SKM-1 (cell line): Measurements from ENCODE around the gene INPP5E.
"Not testable (repeated sequence)": the region's sequence is repeated elsewhere in the genome, so short reads cannot be mapped to it uniquely, and the experiment has no call there.

Source experiments
- DNase-seq: peaks from one replicate; lab custom pipeline; 2025; ENCODE audit not compliant: unreplicated experiment; lab: John Stamatoyannopoulos, UW

The INPP5E gene

DNA sequence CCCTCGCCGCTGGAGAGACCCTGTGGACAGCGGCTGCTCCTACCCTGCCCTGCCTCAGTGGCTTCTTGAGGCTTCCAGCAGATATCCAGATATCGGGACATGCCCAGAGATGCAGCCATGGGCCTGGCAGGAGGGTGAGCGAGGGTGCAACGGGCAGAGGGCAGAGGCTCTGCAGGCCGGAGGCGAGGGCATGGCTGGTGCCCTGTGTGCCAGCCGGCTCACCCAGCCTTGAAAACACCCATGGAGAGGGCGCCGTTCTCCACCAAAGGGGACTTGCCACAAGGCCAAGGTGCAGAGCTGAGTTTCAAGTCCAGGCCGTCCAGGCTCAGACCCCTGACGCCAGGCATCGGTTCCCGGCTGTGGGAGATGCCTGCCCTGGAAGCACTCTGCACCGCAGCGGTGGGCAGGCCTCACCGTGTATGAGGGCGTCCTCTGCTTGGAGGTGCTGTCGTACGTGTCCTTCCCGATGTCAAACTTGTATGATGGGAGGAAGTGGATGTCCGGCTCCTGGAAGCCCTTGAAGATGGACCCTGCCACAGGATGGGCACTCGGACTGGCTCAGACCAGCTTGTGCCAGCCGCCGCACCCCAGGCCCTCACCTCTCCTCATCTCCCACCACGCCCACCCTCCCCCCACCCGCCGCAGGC lies 8.9 kb downstream of the INPP5E start:
- no peak for DNase-seq

DNA sequence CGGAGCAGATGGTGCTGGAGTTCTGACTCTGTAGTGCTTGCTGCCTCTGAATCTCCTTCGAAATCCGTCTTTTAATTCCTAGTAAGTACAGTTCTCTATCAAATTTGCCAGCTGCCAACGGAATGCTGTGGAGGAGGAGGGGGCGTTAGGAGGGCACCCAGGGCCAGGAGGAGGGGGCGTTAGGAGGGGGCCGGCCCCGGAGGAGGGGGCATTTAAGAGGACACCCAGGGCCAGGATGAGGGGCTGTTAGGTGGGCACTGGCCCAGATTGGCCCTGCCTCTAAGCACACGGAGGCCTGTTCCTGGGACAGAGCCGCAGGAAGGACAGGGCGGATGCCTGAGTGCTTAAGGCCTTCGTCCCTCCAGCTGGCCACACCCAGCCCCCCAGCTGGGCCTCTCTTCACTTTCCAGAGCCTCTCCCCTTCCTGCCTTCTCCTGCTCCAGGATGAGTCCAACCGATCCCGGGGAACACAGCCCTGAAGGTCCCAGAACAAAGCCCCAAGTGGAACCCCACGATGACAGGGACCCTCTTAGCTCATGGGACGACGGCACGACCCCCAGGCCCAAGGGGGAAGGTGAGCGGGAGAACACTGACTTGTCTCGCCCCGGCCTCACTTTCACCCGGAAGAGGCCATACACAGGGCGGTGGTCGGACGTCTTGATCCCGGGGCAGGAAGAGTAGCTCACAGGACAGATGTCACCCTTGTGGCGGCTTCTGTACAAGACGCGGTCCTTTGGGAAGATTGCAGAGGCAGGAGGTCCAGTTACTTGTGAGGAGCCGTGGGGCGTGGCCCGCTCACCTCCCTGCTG lies 9.8 kb downstream of the INPP5E start:
- DNase-seq, result no peak

DNA sequence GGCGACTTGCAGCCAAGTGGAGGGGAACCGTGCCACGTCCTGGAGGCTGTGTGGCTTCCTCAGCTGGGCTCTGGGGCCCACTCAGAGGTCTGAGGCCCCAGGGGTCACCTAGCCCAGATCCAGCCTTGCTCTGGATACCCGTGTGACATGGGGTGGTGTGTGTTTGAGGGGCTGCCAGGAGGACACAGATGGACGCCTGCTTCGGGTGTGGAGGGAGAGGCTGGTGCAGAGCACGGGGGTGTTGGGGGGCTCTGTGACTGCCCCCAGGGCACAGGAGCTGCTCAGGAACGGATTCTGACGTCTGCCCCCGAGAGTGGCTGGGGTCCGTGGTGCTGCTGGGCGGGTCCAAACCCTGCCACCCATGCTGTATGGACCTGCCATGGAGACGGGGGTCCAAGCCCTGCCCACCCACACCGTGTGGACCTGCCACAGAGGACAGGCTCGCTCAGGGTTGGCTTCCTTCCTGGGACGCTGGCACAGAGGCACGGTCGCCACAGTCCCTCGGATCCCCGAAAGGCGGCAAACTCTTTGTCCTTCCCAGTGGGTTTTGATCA lies 10.5 kb downstream of the INPP5E start:
- no peak for DNase-seq

DNA sequence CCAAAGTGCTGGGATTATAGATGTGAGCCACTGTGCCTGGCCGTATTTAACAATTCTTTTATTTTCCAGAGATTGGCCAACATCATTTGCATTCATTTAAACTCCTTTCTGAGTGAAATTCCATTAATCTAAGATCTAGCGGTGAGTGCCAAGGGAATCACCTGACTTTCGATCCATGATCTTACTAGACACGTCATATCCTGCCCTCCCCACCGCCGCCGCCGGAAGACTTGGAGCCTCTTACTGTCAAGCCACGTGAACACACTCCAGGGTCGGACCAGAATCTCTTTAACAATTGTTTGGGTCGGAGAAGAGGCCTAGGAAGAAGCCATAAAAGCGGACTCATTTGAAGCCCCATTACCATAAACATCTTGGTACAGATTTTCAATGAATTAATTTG lies 12.9 kb downstream of the INPP5E start:
- no peak for DNase-seq

DNA sequence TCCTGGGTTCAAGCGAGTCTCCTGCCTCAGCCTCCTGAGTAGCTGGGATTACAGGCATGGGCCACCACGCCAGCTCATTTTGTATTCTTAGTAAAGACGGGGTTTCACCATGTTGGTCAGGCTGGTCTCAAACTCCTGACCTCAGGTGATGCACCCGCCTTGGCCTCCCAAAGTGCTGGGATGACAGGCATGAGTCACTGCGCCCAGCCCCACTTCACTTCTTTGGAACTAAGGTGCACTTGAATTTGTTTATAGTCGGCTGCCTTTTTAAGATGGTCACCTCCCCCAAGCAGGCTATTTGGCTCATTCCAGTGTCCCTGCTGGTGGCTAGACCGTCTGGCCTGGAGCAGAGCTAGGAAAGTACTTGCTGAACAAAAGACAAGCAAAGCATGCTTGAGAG lies 14.3 kb downstream of the INPP5E start:
- DNase-seq, result not testable (repeated sequence)

DNA sequence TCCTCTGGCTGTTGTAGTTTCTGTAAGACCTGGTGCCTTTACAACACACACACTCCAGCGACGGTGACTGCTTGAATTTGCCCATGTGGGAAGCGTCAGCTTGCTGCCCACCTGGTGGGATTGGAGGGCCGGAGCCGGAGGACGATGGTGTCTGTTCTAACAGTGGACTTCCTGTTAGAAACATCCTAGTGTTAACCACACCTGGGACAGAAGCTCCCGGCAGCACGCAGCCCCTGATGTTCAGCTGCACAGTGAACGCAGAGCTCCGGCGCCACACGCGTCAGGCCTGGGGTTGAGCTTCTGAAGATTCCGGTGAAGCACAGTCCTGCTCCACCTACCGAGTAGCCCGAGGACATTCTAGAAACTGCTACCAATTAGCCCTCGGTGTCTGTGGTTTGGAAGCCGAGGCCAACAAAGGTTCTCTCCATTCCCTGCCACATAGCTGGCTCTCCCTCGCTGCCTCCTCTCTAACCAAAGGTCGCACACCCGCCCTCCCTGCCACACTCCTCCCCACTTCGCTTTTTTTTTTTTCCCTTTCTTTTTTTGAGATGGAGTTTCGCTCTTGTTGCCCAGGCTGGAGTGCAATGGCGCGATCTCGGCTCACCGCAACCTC lies 14.8 kb downstream of the INPP5E start:
- no peak for DNase-seq

DNA sequence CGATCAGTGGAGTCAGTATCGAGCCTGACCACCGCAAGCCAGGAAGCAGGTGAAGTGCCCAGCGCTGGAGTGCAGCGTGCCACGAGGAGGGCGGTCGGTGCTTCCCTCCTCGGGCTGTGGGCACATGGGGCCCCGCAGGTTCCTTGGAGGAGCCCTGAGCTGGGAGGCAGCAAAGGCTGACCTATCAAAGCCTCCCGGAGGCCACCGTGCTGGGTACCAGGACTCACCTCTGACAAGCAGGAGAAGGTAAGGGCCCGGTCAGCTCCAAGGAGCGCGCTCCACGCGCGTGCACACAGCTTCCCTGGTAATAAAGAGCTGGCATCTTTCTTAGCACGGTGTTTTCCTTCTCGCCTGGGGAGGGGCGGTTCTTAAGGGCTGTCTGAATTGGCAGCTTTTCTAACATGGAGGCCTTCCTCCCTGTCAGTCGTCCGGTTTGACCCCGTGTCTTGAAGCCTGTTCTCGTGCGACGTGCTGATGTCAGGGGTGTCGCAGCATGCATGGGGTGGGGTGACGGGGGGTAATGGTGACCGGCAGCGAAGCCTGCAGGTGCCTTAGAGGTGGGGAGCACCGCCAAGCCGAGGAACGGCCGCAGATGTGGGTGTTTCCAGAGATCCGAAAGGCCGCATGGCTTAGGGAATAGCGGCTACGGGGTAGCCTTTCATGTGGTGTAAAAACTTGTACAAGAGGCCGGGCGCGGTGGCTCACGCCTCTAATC lies 16.1 kb downstream of the INPP5E start:
- DNase-seq, result no peak

DNA sequence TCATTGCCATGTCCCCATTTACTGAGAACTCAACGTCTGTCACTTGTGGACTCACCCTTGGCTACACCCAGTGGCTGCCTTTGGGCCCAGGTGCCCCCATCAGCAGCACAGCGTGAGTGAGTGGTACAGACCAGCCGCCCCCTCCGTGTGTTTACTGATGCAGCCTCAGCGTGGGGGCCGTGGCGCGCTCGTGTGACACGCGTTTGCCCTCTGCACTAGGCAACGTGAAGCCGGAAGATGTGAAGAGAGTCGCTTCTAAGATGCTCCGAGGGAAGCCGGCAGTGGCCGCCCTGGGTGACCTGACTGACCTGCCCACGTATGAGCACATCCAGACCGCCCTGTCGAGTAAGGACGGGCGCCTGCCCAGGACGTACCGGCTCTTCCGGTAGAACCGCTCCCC lies 16.8 kb downstream of the INPP5E start:
- DNase-seq, result no peak

DNA sequence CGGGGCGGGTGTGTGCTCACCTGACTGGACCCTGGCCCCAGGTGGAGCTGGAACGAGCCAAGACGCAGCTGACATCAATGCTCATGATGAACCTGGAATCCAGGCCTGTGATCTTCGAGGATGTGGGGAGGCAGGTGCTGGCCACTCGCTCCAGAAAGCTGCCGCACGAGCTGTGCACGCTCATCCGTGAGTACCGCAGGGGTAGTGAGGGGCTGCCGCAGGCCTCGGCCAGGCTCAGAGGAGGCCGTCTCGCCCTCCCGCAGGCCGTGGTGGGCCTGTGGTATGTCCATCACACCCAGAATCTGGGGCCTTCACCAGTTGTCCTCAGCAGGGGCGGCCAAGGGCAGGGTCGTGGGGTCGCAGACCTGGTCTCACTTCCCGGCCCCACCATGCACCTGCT lies 17.9 kb downstream of the INPP5E start:
- no peak for DNase-seq

DNA sequence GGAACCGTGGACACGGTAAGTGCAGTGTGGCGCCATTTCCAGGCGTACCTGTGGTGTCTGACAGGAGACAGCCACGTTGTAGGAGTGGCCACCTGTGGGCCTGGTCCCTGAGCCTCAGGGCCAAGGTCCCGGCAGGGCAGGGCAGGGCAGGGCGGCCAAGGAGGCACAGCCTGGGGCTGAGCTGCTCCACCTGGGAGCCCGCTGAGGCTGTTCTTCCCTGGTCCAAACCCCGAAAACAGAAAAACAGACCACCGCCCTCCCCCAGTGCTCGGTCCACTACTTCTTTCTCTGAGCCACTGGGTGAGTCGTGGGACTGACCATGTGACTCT lies 20.6 kb downstream of the INPP5E start:
- DNase-seq, result no peak

DNA sequence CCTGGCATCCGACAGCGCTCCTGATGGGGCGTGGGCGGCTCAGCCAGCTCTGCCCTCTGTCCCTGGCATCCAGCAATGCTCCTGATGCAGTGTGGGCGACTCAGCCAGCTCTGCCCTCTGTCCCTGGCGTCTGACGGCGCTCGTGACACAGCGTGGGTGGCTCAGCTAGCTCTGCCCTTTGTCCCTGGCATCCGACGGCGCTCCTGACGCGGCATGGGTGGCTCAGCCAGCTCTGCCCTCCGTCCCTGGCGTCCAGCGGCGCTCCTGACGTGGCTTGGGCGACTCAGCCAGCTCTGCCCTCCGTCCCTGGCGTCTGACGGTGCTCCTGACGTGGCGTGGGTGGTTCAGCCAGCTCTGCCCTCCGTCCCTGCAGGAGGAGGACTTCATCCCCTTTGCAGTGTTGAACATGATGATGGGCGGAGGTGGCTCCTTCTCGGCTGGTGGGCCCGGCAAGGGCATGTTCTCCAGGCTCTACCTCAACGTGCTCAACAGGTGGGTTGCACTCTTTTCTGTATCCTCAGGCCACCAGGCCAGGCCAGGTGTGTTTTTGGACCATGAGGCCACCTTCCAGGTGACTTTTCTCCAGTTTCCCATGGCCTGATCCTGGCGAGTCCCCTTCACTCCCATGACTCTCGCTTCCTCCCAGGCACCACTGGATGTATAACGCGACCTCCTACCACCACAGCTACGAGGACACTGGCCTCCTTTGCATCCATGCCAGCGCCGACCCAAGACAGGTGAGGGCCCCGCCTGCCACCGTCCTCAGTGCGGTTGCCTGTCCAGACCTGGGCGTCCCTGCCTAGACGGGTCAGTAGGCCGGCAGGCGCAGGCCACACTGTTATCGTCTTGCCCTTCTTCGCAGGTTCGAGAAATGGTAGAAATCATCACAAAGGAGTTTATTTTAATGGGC lies 21.2 kb downstream of the INPP5E start:
- no peak for DNase-seq

DNA sequence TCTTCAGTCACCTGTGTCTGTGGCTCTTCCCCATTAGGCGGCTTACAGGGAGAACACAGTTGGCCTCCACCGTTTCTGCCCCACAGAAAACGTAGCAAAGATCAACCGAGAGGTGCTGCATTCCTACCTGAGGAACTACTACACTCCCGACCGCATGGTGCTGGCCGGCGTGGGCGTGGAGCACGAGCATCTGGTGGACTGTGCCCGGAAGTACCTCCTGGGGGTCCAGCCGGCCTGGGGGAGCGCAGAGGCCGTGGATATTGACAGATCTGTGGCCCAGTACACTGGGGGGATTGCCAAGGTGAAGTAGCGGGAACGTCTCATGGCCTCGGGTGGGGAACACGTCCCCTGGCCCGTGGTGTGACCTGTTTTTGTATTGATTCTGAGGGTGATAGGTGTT lies 22.7 kb downstream of the INPP5E start:
- DNase-seq, result no peak

DNA sequence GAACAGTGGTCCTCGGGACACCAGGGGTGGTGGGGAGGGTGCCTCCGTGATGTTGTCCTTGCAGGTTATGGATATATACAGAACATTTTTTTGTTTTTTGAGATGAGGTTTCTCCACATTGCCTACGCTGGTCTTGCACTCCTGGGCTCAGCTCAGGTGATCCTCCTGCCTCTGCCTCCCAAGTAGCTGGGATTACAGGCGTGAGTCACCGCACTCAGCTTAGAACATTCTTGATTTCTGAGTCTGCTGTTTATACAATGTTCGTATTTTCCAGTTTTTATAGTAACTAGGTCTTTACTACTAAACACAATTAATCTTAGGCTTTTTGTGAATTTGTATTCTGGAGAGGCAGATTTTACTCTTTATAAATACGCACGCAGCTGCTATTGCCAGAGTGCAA lies 23.2 kb downstream of the INPP5E start:
- no peak for DNase-seq

DNA sequence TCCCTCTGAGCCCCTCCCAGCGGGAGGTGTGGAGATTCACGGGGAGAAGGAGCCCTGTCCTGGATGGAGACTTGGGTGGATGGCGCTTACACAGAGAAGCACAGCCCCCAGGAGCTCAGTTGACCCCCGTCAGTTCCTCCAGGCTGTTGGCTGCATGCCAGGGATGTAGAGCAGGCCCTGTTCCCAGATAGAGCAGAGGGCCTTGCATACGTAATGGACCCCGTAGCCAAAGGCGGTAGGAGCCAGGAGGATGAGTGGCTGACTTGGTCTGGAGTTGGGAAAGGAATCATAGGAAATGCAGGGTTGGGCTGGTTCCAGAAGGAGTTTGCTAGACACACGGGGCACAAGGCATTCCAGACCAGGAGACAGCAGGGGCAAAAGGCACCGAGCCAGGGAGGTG lies 26.7 kb downstream of the INPP5E start:
- no peak for DNase-seq

DNA sequence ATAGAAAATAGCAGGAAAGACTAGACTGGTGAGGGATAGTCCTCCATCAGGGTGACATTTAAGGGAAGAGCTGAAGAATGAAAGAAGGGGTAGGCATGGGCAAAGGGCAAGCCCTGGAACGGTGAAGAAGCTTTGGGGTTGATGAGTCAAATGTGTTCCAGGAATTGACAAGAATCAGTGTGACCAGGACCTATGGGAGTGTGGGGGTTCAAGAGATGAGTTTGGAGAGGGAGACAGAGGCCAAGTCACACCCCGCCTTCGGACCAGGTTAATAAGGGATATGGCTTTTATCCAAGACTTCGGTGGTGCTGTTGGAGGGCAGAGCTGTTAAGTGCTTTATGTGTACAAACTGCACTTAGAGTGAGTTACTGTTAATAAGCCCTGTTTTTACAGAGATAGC lies 28.3 kb downstream of the INPP5E start:
- no peak for DNase-seq

DNA sequence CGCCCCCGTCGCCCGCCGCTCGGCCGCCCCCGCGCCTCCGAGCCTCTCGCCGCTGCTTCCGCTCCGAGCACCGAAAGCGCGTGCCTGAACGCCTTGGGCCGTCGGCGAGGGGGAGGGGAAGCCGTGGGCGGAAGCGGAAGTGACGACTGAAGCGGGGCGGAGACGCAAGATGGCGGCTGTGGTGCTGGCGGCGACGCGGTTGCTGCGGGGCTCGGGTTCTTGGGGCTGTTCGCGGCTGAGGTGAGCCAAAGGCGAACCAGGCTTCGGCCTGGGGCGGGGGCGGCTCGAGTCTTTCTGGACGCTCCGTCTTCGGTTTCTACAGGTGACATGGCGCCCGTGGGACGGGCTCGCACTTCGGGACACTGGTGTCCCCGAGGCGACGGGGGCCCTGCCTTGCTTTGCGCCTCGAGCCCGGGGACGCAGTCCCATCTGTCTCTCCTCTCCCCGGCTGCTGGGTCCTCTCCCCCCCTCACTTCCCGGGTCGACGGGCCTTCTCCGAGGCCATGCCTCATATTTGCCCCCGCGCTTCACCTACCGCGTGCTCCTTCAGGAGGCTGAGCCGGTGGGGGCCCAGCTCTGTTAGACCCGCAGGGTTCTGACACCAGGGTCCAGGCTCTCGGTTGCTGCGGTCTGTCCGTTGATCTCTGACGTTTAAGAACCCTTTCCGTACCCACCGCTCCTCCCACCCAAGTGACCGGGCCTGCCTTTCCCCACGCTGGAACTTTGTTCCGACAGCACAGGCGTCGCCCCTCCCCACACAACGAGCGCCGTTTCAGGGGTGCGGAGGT lies 29.0 kb downstream of the INPP5E start, which contains the start of the genes ENTR1 and PMPCA:
ENTR1 (minus strand) TSS at position 115 of the 788 bp plus-strand sequence. CDS start 217 bp downstream, outside the sequence.
PMPCA (plus strand) TSS at position 159 of the 788 bp plus-strand sequence; CDS start at position 170, 11 bp downstream.
- DNase-seq, result peak; percentile 79

DNA sequence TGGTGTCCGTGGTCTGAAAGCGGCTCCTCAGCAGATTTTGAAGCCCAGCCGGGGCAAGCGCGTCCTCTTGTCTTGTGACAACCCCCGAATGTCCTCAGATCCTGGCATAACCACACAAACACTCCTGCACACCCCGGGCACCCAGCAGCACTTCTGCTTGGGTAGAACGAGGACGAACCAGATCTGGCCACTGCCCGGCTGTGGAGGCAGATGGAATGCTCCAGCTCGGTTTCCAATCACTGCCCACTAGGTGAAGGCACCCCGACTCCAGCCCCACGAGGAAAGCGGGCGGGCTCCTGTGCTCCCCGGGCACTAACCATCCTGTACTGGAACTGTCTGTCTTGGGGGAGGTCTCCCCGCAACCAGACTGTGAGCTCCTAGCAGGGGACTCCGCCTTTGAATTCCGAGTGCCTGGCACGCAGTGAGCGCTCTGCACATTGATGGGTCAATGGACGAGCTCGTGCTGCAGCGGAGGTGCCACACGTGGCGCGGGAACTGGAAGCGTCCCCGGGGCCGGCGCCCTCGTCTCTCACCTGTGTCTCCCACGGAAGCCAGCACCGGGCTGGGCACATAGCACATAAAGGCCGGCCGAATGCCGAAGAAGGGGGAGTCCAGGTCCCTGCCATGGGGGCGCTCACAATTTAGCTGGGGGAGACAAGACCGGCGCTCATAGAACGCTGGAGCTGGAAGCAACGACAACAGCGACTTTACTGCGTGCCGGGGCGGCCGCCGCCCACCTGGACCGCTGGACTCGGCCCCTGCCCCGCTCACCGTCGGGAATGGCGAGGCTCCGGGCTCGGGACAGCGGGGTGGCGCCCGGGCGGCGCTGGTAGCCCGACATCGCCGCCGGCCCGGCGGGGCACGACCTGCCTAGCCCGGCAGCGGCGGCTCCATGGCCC lies 29.8 kb downstream of the INPP5E start:
- no peak for DNase-seq

DNA sequence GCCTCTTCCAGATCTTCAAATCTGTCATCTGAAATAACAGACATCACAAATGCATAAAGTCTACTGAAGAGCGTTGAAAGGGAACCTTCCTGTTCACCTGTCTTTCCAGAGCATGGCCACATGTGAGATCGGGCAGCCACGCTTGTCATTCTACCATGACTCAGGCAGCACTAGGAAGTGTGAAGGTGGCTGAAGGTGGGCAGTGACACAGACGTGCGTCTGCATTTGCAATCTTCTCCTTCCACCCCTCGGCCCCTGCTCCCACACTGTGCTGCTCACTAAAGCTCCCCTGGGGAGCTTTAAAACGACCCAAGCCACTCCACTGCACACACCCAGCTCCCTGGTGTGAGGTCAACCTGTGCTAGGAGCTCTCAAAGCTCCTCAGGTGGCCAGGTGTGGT lies 31.7 kb downstream of the INPP5E start:
- DNase-seq, result no peak
